ENCODE data around the gene ZFAND3. TPM values are rescaled to one million over a fixed set of nuclear protein-coding genes. Genes with fewer than 3 reads are reported as not detected.

Gene ZFAND3
- total and polyA plus RNA-seq, 4 donors: 24.5 to 152 (median 81.6) TPM

GRCh38 chr6:37845026-37845911, 25.7 kb downstream of the ZFAND3 start:
- no peak for DNase-seq (ENCODE audit: low read depth in 4 of 6, low spot score in 6 of 6)
- H3K4me1 ChIP-seq (ENCODE audit: control insufficient read depth, insufficient read depth, low read length): no peaks in the 10 kb centered on the region
- no peaks in the 10 kb centered on the region for H3K9me3 ChIP-seq (ENCODE audit: control insufficient read depth, insufficient read depth, low read length)
- H3K36me3 ChIP-seq (ENCODE audit: control insufficient read depth, insufficient read depth, low read length): no peaks in the 10 kb centered on the region
- H3K27ac ChIP-seq (ENCODE audit: low read depth, low read length): no peak overlapping the region
- H3K27me3 ChIP-seq (ENCODE audit: control insufficient read depth, insufficient read depth, low read length): no peaks in the 10 kb centered on the region
- no CpG with 5 or more reads among the region's 6 CpGs for WGBS (ENCODE audit: insufficient coverage)
- H3K4me3 ChIP-seq (ENCODE audit: low read depth, low read length): no peak overlapping the region

- Histone ChIP-seq H3K4me1 (ENCODE audit: control insufficient read depth, insufficient read depth, low read length) (no peaks in the 10 kb centered on the region), H3K36me3 (ENCODE audit: control insufficient read depth, insufficient read depth, low read length) (no peaks in the 10 kb centered on the region), H3K27ac (ENCODE audit: low read depth, low read length) (no peak overlapping the region), H3K27me3 (ENCODE audit: control insufficient read depth, insufficient read depth, low read length) (no peaks in the 10 kb centered on the region), H3K9me3 (ENCODE audit: control insufficient read depth, insufficient read depth, low read length) (no peaks in the 10 kb centered on the region), H3K4me3 (ENCODE audit: low read depth, low read length) (no peak overlapping the region)
- DNase-seq (ENCODE audit: low read depth in 4 of 6, low spot score in 6 of 6): no peak
Measured at GRCh38 chr6:37845930-37846329, 26.4 kb downstream of the ZFAND3 start.

DNA sequence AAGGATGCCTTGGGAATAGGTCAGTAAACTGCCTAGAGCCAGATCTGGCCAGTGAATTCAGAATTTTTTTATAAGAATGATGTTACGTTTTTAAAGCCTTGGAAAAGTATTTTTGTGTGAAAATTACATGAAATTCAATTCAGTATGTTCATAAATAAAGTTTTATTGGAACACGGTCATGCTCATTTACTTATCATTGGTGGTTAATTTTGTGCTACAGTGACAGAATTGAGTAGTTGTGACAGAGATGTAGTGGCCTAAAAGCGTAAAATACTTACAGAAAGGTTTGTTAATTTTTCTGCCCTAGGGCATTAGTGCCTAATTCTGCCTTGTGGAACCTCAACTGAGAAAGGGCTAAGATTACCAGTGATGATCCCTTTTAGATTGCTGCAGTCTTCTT, 28.2 kb downstream of the ZFAND3 start:
- no peaks in the 10 kb centered on the region for H3K9me3 ChIP-seq (ENCODE audit: control insufficient read depth, insufficient read depth, low read length)
- H3K4me1 ChIP-seq (ENCODE audit: control insufficient read depth, insufficient read depth, low read length): no peaks in the 10 kb centered on the region
- no peak for DNase-seq (ENCODE audit: low read depth in 4 of 6, low spot score in 6 of 6)
- no peaks in the 10 kb centered on the region for H3K36me3 ChIP-seq (ENCODE audit: control insufficient read depth, insufficient read depth, low read length)
- H3K27me3 ChIP-seq (ENCODE audit: control insufficient read depth, insufficient read depth, low read length): no peaks in the 10 kb centered on the region
- H3K4me3 ChIP-seq (ENCODE audit: low read depth, low read length): no peak overlapping the region
- WGBS (ENCODE audit: insufficient coverage): no CpG with 5 or more reads among the region's 3 CpGs
- no peak overlapping the region for H3K27ac ChIP-seq (ENCODE audit: low read depth, low read length)

DNA sequence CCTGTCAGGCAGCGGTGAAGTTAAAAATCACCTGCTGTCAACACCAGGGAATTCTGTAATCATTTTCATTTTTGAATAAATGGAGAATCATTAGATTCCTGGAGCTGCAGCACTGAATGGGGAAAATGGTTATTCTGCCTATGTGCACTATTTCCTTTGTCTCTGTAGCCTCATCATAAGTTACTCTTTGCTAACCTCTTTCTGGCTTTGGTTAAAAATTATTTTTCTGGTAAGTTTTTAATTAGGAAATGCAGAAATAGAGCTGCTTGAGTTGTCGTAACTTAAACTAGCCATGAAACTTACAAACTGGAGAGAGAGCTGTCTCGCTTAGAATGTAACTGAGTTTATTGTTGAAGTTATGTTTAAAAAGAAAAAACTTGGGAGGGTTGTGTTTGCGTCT, 28.8 kb downstream of the ZFAND3 start:
- WGBS (ENCODE audit: insufficient coverage): 100% methylated on average over 1 of the region's 4 CpGs
- no peak for DNase-seq (ENCODE audit: low read depth in 4 of 6, low spot score in 6 of 6)
- no peaks in the 10 kb centered on the region for H3K36me3 ChIP-seq (ENCODE audit: control insufficient read depth, insufficient read depth, low read length)
- H3K27ac ChIP-seq (ENCODE audit: low read depth, low read length): no peak overlapping the region
- no peaks in the 10 kb centered on the region for H3K4me1 ChIP-seq (ENCODE audit: control insufficient read depth, insufficient read depth, low read length)
- no peaks in the 10 kb centered on the region for H3K9me3 ChIP-seq (ENCODE audit: control insufficient read depth, insufficient read depth, low read length)
- no peaks in the 10 kb centered on the region for H3K27me3 ChIP-seq (ENCODE audit: control insufficient read depth, insufficient read depth, low read length)
- H3K4me3 ChIP-seq (ENCODE audit: low read depth, low read length): no peak overlapping the region

GRCh38 chr6:37850260-37850659, 30.7 kb downstream of the ZFAND3 start:
- WGBS (ENCODE audit: insufficient coverage): no CpG with 5 or more reads among the region's 4 CpGs
- H3K4me1 ChIP-seq (ENCODE audit: control insufficient read depth, insufficient read depth, low read length): no peaks in the 10 kb centered on the region
- H3K4me3 ChIP-seq (ENCODE audit: low read depth, low read length): no peak overlapping the region
- no peaks in the 10 kb centered on the region for H3K36me3 ChIP-seq (ENCODE audit: control insufficient read depth, insufficient read depth, low read length)
- no peak for DNase-seq (ENCODE audit: low read depth in 4 of 6, low spot score in 6 of 6)
- no peaks in the 10 kb centered on the region for H3K27me3 ChIP-seq (ENCODE audit: control insufficient read depth, insufficient read depth, low read length)
- H3K27ac ChIP-seq (ENCODE audit: low read depth, low read length): no peak overlapping the region
- H3K9me3 ChIP-seq (ENCODE audit: control insufficient read depth, insufficient read depth, low read length): no peaks in the 10 kb centered on the region

- H3K36me3 ChIP-seq (ENCODE audit: control insufficient read depth, insufficient read depth, low read length): no peaks in the 10 kb centered on the region
- no peak for DNase-seq (ENCODE audit: low read depth in 4 of 6, low spot score in 6 of 6)
- no peak overlapping the region for H3K27ac ChIP-seq (ENCODE audit: low read depth, low read length)
- H3K4me1 ChIP-seq (ENCODE audit: control insufficient read depth, insufficient read depth, low read length): no peaks in the 10 kb centered on the region
- no peaks in the 10 kb centered on the region for H3K9me3 ChIP-seq (ENCODE audit: control insufficient read depth, insufficient read depth, low read length)
- no peak overlapping the region for H3K4me3 ChIP-seq (ENCODE audit: low read depth, low read length)
- 91% methylated on average over 8 of the region's 9 CpGs for WGBS (ENCODE audit: insufficient coverage)
- no peaks in the 10 kb centered on the region for H3K27me3 ChIP-seq (ENCODE audit: control insufficient read depth, insufficient read depth, low read length)
Measured at GRCh38 chr6:37850728-37851285, 31.3 kb downstream of the ZFAND3 start.

- no CpG with 5 or more reads among the region's 1 CpG for WGBS (ENCODE audit: insufficient coverage)
- Histone ChIP-seq H3K36me3 (ENCODE audit: control insufficient read depth, insufficient read depth, low read length) (no peaks in the 10 kb centered on the region), H3K27ac (ENCODE audit: low read depth, low read length) (no peak overlapping the region), H3K27me3 (ENCODE audit: control insufficient read depth, insufficient read depth, low read length) (no peaks in the 10 kb centered on the region), H3K4me1 (ENCODE audit: control insufficient read depth, insufficient read depth, low read length) (no peaks in the 10 kb centered on the region), H3K9me3 (ENCODE audit: control insufficient read depth, insufficient read depth, low read length) (no peaks in the 10 kb centered on the region), H3K4me3 (ENCODE audit: low read depth, low read length) (no peak overlapping the region)
- no peak for DNase-seq (ENCODE audit: low read depth in 4 of 6, low spot score in 6 of 6)
Measured at GRCh38 chr6:37851997-37852524, 32.5 kb downstream of the ZFAND3 start.

- WGBS (ENCODE audit: insufficient coverage): 86% methylated on average over 1 of the region's 2 CpGs
- Histone ChIP-seq H3K4me1 (ENCODE audit: control insufficient read depth, insufficient read depth, low read length) (no peaks in the 10 kb centered on the region), H3K4me3 (ENCODE audit: low read depth, low read length) (no peak overlapping the region)
Measured at GRCh38 chr6:37856285-37856684, 36.8 kb downstream of the ZFAND3 start.

DNA sequence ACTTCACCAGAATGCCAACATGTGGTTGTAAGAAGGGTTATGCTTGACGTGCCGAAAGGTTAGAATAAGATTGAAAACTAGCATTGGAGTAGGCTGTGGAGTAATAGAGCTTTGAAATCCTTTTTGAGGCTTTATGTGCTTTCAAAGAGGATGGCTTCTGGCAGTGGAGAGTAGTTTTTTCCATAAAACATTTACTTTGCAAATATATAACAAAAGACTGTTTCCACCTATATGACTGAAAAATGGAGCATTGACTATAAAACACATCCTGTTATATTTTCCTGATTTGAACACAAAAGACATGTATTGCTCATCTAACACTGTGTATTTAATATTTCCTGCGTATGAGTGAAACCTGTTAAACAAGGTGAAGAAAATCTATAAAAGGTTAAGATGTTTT, 38.8 kb downstream of the ZFAND3 start:
- no CpG with 5 or more reads among the region's 3 CpGs for WGBS (ENCODE audit: insufficient coverage)
- Histone ChIP-seq H3K27me3 (ENCODE audit: control insufficient read depth, insufficient read depth, low read length) (no peaks in the 10 kb centered on the region), H3K4me1 (ENCODE audit: control insufficient read depth, insufficient read depth, low read length) (no peaks in the 10 kb centered on the region), H3K36me3 (ENCODE audit: control insufficient read depth, insufficient read depth, low read length) (no peaks in the 10 kb centered on the region), H3K27ac (ENCODE audit: low read depth, low read length) (no peak overlapping the region), H3K9me3 (ENCODE audit: control insufficient read depth, insufficient read depth, low read length) (no peaks in the 10 kb centered on the region), H3K4me3 (ENCODE audit: low read depth, low read length) (no peak overlapping the region)
- DNase-seq (ENCODE audit: low read depth in 4 of 6, low spot score in 6 of 6): no peak

More at GRCh38 chr6:37856285-37856684, 36.8 kb downstream of the ZFAND3 start:
- H3K27ac ChIP-seq (ENCODE audit: low read depth, low read length): no peak overlapping the region
- H3K36me3 ChIP-seq (ENCODE audit: control insufficient read depth, insufficient read depth, low read length): no peaks in the 10 kb centered on the region
- no peak for DNase-seq (ENCODE audit: low read depth in 4 of 6, low spot score in 6 of 6)
- H3K9me3 ChIP-seq (ENCODE audit: control insufficient read depth, insufficient read depth, low read length): no peaks in the 10 kb centered on the region
- no peaks in the 10 kb centered on the region for H3K27me3 ChIP-seq (ENCODE audit: control insufficient read depth, insufficient read depth, low read length)

All from spinal cord (tissue), 10 donors.